ENCODE results near the gene SUSD4. TPM values are rescaled to one million over a fixed set of nuclear protein-coding genes. Genes with fewer than 3 reads are reported as not detected.

Gene SUSD4
- total and polyA plus RNA-seq, 8 donors: 2.0 to 29.2 (median 25.0) TPM

DNA sequence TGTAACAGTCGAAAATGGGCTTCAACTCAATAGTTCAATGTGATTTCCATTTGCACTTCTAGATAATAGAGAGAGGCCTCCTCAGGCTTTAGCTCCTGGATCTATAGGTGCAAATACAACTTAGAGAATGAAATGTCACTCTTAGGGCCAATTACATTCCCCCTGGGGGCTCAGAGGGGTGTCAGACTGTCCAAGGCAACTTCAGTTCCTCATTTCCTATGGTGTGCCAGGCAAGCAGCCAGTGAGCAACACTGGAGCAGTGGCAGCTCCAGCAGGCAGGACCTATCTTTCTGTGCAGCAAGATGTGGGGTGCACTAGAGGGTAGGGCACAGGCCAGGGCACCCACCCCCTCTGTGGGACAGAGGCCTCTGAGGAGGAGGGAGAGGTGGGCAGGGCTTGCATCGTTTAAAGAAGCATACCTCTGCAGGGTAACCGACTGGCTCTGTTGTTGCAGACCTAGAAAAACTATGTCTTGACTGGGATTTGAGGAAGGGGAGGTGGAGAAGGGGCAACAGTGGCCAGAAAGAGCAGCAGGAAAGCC is 97.3 kb downstream of the SUSD4 start:
- H3K27ac ChIP-seq: no peak overlapping the region
- TF ChIP-seq, protein P1, sequence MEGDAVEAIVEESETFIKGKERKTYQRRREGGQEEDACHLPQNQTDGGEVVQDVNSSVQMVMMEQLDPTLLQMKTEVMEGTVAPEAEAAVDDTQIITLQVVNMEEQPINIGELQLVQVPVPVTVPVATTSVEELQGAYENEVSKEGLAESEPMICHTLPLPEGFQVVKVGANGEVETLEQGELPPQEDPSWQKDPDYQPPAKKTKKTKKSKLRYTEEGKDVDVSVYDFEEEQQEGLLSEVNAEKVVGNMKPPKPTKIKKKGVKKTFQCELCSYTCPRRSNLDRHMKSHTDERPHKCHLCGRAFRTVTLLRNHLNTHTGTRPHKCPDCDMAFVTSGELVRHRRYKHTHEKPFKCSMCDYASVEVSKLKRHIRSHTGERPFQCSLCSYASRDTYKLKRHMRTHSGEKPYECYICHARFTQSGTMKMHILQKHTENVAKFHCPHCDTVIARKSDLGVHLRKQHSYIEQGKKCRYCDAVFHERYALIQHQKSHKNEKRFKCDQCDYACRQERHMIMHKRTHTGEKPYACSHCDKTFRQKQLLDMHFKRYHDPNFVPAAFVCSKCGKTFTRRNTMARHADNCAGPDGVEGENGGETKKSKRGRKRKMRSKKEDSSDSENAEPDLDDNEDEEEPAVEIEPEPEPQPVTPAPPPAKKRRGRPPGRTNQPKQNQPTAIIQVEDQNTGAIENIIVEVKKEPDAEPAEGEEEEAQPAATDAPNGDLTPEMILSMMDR (IDR thresholded peaks at IDR 0.05): no peak
- no peaks in the 10 kb centered on the region for H3K36me3 ChIP-seq
- ATAC-seq: no peak
- H3K9me3 ChIP-seq: no peaks in the 10 kb centered on the region
- no peak overlapping the region for H3K4me3 ChIP-seq
- no peaks in the 10 kb centered on the region for H3K27me3 ChIP-seq
- H3K4me1 ChIP-seq: no peaks in the 10 kb centered on the region
- intact Hi-C loops (cut with DNase I): no loop called here
- DNase-seq: no peak

DNA sequence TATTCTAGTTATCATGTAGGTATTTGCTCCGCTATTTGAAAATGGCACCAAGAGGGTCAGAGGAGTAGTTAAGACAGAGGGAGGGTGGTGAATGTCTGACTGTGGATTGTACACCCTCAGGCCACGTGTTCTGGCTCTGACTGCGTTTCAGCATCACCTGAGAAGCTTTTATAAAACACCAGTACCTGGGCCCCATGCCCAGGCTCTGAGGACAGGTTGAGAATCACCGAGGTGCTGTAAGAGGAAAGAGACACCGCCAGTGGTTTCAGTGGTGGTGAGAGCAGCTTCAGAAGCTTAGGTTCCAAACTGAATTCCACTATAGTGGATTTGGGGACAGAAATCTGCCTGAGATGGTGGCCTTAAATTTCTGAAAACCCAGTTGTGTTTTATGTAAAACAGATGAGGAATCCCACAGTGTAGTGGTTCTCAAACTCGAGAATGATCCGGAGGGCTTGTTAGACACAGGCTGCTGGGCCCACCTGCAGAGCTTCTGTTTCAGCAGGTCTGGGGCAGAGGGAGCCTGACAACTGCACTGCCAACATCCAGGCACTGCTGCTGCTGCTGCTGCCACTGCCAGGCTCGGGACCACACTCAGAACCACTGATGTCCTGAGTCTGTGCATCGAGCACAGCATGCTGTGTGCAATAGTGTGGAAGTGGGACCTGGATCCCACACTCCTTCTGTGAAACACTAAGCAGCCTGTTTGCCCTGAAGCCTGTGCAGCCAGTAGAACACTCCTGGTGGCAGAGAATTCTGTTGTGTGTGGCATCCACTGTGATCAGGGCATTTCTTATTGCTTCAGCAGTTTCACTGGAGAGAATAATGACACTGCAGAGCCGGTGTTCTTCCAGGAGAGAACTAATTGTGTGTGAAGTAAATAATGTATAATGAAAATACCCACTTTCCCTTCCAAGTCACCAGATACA is 98.7 kb downstream of the SUSD4 start:
- Histone ChIP-seq H3K4me1 (no peaks in the 10 kb centered on the region), H3K36me3 (no peaks in the 10 kb centered on the region), H3K9me3 (no peaks in the 10 kb centered on the region), H3K4me3 (no peak overlapping the region), H3K27ac (no peak overlapping the region), H3K27me3 (no peaks in the 10 kb centered on the region)
- intact Hi-C loops (cut with DNase I): no loop called here
- TF ChIP-seq, protein P1 (IDR thresholded peaks at IDR 0.05): no peak
- no peak for ATAC-seq
- no peak for DNase-seq

DNA sequence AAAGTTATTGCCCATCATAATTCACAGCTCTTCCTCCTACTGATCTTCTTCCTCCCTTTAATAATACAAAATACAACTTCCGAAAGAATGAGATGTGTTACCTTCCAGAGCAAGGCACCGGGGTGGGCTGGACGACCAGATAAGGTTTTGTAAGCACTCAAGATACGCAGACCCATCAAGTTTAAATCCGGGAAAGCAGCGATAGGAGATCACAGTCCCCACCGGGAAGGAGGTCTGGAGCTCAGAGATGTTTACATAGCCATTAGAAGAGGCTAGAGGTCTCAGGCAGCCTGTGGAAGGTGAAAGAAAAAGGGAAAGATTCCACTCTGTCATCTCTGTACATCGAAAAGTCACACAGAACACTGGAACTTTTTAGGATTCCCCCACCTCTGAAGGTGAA is 99.4 kb downstream of the SUSD4 start:
- intact Hi-C loops (cut with DNase I): no loop called here
- Histone ChIP-seq H3K4me3 (no peak overlapping the region), H3K36me3 (no peaks in the 10 kb centered on the region), H3K27ac (no peak overlapping the region), H3K27me3 (no peaks in the 10 kb centered on the region), H3K4me1 (no peaks in the 10 kb centered on the region), H3K9me3 (no peaks in the 10 kb centered on the region)
- ATAC-seq (no peak), DNase-seq (no peak)
- TF ChIP-seq, protein P1 (IDR thresholded peaks at IDR 0.05): no peak

DNA sequence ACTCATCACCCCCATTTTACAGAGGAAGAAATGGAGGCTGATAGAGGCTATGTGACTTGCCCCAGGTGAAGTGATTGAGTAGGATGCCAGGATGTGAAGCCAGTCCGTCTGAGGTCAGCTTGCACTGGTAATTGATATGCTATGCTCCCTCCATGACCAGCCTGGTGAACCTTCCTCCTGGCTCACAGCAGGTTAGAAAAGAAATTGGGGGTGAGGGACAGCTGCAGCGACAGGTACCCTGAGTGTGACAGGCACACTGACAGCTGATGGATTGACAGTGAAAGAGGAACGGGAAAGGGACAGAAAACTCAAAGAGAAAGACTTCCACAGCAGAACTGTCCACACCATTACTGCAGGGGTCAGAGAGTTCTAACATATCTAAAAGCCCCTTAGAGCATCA is 102.1 kb downstream of the SUSD4 start:
- no peaks in the 10 kb centered on the region for H3K9me3 ChIP-seq
- no peaks in the 10 kb centered on the region for H3K27me3 ChIP-seq
- TF ChIP-seq, protein P1 (IDR thresholded peaks at IDR 0.05): no peak
- ATAC-seq (no peak), DNase-seq (no peak)
- H3K36me3 ChIP-seq: no peaks in the 10 kb centered on the region
- no peaks in the 10 kb centered on the region for H3K4me1 ChIP-seq
- intact Hi-C loops (cut with DNase I): no loop called here
- no peak overlapping the region for H3K27ac ChIP-seq
- H3K4me3 ChIP-seq: no peak overlapping the region

DNA sequence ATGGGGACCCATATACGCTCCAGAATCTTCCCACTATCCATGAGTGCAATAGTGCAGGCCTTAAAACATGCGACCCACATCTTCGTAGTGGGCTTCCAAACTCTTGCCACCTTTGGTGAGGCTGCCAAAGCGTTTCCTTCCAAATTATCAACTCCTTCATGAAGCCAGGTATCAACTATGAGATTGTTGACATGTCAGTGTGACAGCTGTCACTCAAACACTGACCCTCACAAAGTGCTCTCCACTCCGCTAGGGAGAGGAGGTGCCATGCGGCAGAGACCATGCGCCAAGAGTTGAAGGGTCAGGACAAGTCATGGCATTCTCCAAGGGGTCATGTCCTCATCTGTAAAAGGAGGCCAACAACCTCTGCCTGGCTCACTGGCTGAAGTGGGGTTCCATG is 103.3 kb downstream of the SUSD4 start:
- H3K4me3 ChIP-seq: no peak overlapping the region
- H3K27me3 ChIP-seq: no peaks in the 10 kb centered on the region
- intact Hi-C loops (cut with DNase I): no loop called here
- H3K4me1 ChIP-seq: no peaks in the 10 kb centered on the region
- DNase-seq (no peak), ATAC-seq (no peak)
- no peaks in the 10 kb centered on the region for H3K36me3 ChIP-seq
- H3K9me3 ChIP-seq: no peaks in the 10 kb centered on the region
- no peak overlapping the region for H3K27ac ChIP-seq
- TF ChIP-seq, protein P1 (IDR thresholded peaks at IDR 0.05): no peak

Data from left lung (tissue), 10 donors.